ENCODE results near the gene CDH11. TPM values are rescaled to one million over a fixed set of nuclear protein-coding genes. Genes with fewer than 3 reads are reported as not detected.
A peak's percentile ranks its signal among the peaks of the same experiment; 100 is the strongest.

Gene CDH11
- total and polyA plus RNA-seq, 7 donors = 1.2 to 146 (median 19.3) TPM

GRCh38 chr16:65142276-65142675, 20.4 kb upstream of the CDH11 start:
- H3K9me3 ChIP-seq = no peaks in the 10 kb centered on the region
- TF ChIP-seq EP300 (IDR thresholded peaks at IDR 0.05) (no peak), CTCF (IDR thresholded peaks at IDR 0.05) (no peak), POLR2AphosphoS5 (IDR thresholded peaks at IDR 0.05) (no peak)
- no peaks in the 10 kb centered on the region for H3K4me1 ChIP-seq
- intact Hi-C loops (cut with DNase I) = no loop called here
- no peak for DNase-seq
- no peaks in the 10 kb centered on the region for H3K36me3 ChIP-seq
- no peak overlapping the region for H3K4me3 ChIP-seq
- H3K27ac ChIP-seq = no peak overlapping the region
- H3K27me3 ChIP-seq = no peaks in the 10 kb centered on the region
- WGBS, 2 donors = 83 to 88% methylated on average over 3 of the region's 3 CpGs

GRCh38 chr16:65136681-65137080, 14.8 kb upstream of the CDH11 start:
- no peaks in the 10 kb centered on the region for H3K27me3 ChIP-seq
- no peak for DNase-seq
- no peak overlapping the region for H3K4me3 ChIP-seq
- 76 to 83% methylated on average over 2 of the region's 2 CpGs for WGBS, 2 donors
- TF ChIP-seq EP300 (IDR thresholded peaks at IDR 0.05) = no peak
- TF ChIP-seq POLR2A (IDR thresholded peaks at IDR 0.05) = no peak
- TF ChIP-seq CTCF (IDR thresholded peaks at IDR 0.05) = no peak
- no peak for TF ChIP-seq POLR2AphosphoS5 (IDR thresholded peaks at IDR 0.05)
- H3K9me3 ChIP-seq = no peaks in the 10 kb centered on the region
- H3K4me1 ChIP-seq = no peaks in the 10 kb centered on the region
- no peaks in the 10 kb centered on the region for H3K36me3 ChIP-seq
- intact Hi-C loops (cut with DNase I) = no loop called here
- H3K27ac ChIP-seq = no peak overlapping the region

DNA sequence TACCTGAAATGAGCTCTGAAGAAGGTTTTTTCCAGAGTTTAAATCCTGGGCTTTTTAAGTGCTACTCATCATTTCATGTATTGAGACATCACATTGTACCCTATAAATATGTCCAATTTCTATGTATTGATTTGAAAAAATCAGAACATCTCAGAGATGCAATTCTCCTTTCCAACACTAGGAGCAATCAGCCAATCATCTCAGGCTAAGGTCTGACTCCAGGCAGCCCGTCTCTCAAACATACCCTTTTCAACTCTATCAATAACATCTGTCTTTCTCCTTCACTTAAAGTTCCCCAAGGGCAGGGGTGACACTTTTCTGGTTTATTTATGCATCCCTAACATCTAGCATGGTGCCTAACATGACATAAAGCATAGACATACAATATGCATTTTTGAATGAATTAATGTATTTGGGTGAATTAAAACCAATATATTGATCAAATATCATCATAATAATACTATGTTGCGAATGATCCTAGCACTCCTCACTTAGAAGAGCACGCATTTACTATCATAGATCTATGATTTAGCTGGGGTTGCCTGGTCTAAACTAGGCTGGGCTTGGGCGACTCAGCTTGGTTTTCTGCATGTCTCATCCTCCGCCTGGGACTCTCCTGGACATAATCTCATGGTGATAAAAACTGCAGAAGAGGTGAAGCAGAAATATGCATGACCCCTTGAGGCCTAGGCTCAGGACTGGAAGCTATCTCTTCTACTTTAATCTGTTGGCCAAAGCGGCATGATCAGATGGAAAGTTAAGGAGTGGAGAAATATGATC, 5.2 kb upstream of the CDH11 start:
- H3K27me3 ChIP-seq = no peaks in the 10 kb centered on the region
- 94 to 96% methylated on average over 6 of the region's 6 CpGs for WGBS, 2 donors
- H3K27ac ChIP-seq = no peak overlapping the region
- intact Hi-C loops (cut with DNase I) = no loop called here
- H3K4me1 ChIP-seq = peaks cover 0 to 19% (median 5%) of the 10 kb centered on the region in 4 donors
- H3K36me3 ChIP-seq = no peaks in the 10 kb centered on the region
- H3K4me3 ChIP-seq = no peak overlapping the region
- no peak for DNase-seq
- no peaks in the 10 kb centered on the region for H3K9me3 ChIP-seq
- no peak for TF ChIP-seq POLR2AphosphoS5 (IDR thresholded peaks at IDR 0.05)
- peak in 1 of 4 experiments; percentile 29 for TF ChIP-seq CTCF (IDR thresholded peaks at IDR 0.05)

DNA sequence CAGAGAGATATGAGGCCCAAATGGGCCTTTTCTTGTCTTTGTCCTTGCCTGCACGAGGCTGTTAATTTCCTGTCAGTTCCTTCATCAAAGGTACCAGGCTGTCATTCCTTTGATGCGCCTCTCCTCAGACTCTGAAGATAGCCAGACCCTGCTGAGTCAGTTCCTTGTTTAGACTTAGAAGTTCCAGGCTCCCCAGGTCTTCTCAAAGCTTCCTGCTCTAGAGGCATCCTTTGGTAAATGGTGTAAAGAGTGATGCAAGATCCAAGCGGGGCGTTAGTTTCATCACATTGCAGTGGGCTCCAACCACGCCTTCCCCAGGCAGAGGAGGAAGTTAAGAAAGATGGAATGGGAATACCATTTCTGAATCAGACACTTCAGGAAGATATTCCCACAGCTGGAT, 4.0 kb upstream of the CDH11 start:
- H3K36me3 ChIP-seq = no peaks in the 10 kb centered on the region
- peak overlapping the region in 2 of 4 donors; percentile 16 to 31 for H3K27ac ChIP-seq
- DNase-seq = no peak
- H3K9me3 ChIP-seq = no peaks in the 10 kb centered on the region
- H3K4me1 ChIP-seq = peaks cover 0 to 19% (median 5%) of the 10 kb centered on the region in 4 donors
- no peak overlapping the region for H3K4me3 ChIP-seq
- intact Hi-C loops (cut with DNase I) = no loop called here
- 39 to 41% methylated on average over 5 of the region's 5 CpGs for WGBS, 2 donors
- no peaks in the 10 kb centered on the region for H3K27me3 ChIP-seq
- TF ChIP-seq POLR2A (IDR thresholded peaks at IDR 0.05) (no peak), POLR2AphosphoS5 (IDR thresholded peaks at IDR 0.05) (peak in 2 of 4 donors; percentile 14 to 40)

DNA sequence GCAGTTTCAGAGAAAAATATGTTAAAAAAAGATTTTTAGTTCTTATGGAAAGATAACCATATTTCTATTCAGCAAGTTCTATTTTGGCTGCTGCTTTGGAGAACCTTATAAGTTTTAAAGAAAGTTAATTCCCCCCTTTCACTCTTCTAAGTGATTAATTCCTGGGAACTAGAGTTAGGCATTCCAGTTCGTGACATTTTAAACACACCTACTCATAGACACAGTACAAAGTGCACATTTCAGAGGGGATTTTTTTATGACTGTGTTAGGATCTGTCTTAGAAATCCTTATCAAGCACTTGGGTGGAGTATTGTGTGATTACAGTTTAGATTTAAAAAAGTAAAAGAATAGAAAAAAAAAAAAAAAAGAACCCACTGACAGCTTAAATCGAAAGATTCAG, 3.5 kb upstream of the CDH11 start:
- H3K4me1 ChIP-seq = peaks cover 0 to 22% (median 5%) of the 10 kb centered on the region in 4 donors
- H3K27ac ChIP-seq = peak overlapping the region in 2 of 4 donors; percentile 16 to 31
- H3K4me3 ChIP-seq = no peak overlapping the region
- intact Hi-C loops (cut with DNase I) = no loop called here
- TF ChIP-seq EP300 (IDR thresholded peaks at IDR 0.05) (no peak), POLR2A (IDR thresholded peaks at IDR 0.05) (no peak), POLR2AphosphoS5 (IDR thresholded peaks at IDR 0.05) (no peak), CTCF (IDR thresholded peaks at IDR 0.05) (no peak)
- H3K36me3 ChIP-seq = no peaks in the 10 kb centered on the region
- no peaks in the 10 kb centered on the region for H3K9me3 ChIP-seq
- DNase-seq = no peak
- 3 to 26% methylated on average over 2 of the region's 2 CpGs for WGBS, 2 donors
- H3K27me3 ChIP-seq = no peaks in the 10 kb centered on the region

Data from sigmoid colon (tissue), 7 donors.